SK-N-DZ (cell line): ENCODE results near the gene MORC3. TPM values are rescaled to one million over a fixed set of nuclear protein-coding genes. Genes with fewer than 3 reads are reported as not detected.
"Not testable (repeated sequence)": the region's sequence is repeated elsewhere in the genome, so short reads cannot be mapped to it uniquely, and the experiment has no call there.

Source experiments
- DNase-seq: peaks from one replicate; pipeline ENCODE4 v3.0.0-alpha.2; 2015; ENCODE audit warnings: low spot score
- polyA plus RNA-seq, 2 experiments: library from polyadenylated mRNA; depleted of rRNA; stranded (reverse); fragments of >200 nt; gene quantifications; 2 replicates each; pipeline ENCODE4 v1.2.3, GENCODE V29; 2014

Gene MORC3, protein sequence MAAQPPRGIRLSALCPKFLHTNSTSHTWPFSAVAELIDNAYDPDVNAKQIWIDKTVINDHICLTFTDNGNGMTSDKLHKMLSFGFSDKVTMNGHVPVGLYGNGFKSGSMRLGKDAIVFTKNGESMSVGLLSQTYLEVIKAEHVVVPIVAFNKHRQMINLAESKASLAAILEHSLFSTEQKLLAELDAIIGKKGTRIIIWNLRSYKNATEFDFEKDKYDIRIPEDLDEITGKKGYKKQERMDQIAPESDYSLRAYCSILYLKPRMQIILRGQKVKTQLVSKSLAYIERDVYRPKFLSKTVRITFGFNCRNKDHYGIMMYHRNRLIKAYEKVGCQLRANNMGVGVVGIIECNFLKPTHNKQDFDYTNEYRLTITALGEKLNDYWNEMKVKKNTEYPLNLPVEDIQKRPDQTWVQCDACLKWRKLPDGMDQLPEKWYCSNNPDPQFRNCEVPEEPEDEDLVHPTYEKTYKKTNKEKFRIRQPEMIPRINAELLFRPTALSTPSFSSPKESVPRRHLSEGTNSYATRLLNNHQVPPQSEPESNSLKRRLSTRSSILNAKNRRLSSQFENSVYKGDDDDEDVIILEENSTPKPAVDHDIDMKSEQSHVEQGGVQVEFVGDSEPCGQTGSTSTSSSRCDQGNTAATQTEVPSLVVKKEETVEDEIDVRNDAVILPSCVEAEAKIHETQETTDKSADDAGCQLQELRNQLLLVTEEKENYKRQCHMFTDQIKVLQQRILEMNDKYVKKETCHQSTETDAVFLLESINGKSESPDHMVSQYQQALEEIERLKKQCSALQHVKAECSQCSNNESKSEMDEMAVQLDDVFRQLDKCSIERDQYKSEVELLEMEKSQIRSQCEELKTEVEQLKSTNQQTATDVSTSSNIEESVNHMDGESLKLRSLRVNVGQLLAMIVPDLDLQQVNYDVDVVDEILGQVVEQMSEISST
- polyA plus RNA-seq (2014; cell fraction: cytosol; rRNA removed): 16.7 and 20.8 TPM in 2 replicates
- polyA plus RNA-seq (2014; cell fraction: nucleus; rRNA removed): 22.0 and 22.6 TPM in 2 replicates

DNA sequence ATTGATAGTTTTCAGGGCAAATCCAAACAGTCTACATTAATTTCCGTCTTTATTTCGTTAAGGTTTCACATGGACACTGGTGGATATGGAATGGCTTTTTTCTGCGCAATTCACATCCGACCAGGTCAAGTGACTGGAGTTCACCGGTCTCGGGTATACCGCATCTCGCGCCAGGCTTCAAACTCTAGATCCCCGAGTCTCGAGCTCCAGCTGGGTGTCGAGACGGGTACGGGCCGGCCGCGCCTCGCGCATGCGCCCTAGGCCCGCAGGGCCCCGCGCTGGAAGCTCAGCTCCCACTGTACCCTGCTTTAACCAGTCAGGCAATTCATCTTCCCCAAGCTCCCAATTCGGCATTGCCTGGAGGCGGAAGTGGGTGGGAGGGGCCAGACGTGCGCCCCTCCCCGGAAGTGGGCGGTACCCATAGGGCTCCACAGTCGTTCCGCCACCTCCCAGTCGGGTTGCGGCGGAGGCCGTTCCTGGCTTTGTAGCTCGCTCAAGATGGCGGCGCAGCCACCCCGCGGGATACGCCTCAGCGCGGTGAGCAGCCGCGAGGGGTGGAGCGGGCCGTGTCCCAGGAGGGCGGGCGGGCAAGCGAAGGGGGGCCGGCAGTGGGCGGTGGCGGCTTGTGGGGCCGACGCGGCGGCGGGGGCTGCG is at the start of gene MORC3:
Gene MORC3 (plus strand): TSS at position 431 of the 654 bp plus-strand sequence. CDS start 68 bp downstream, at position 499.
- peak; percentile 98 for DNase-seq

- not testable (repeated sequence) for DNase-seq
These were observed 49.0 kb upstream of the MORC3 start for GRCh38 chr21:36270786-36271695.

GRCh38 chr21:36274128-36274527 is 45.9 kb upstream of the MORC3 start:
- DNase-seq: no peak

DNA sequence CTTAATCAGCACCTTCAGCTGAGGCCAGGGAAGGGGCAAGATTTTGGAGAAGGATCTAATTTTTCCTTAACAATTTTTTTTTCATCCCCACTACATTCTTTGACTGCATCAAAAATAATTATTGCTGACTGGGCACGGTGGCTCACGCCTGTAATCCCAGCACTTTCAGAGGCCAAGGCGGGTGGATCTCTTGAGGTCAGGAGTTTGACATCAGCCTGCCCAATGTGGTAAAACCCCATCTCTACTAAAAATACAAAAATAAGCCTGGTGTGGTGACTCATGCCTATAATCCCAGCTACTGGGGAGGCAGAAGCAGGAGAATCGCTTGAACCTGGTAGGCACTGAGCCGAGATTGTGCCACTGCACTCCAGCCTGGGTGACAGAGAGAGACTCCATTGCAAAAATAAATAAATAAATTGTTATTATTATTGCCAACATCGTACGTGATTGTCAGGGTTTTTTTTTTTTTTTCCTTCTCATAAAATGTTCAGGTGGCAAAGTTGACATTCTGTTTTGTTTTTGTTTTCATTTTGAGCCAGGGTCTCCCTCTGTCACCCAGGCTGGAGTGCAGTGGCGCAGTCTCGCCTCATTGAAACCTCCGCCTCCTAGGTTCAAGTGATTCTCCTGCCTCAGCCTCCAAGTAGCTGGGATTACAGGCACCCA is 37.3 kb upstream of the MORC3 start:
- DNase-seq: no peak

- not testable (repeated sequence) for DNase-seq
These were observed 36.8 kb upstream of the MORC3 start for GRCh38 chr21:36283231-36283622.

DNA sequence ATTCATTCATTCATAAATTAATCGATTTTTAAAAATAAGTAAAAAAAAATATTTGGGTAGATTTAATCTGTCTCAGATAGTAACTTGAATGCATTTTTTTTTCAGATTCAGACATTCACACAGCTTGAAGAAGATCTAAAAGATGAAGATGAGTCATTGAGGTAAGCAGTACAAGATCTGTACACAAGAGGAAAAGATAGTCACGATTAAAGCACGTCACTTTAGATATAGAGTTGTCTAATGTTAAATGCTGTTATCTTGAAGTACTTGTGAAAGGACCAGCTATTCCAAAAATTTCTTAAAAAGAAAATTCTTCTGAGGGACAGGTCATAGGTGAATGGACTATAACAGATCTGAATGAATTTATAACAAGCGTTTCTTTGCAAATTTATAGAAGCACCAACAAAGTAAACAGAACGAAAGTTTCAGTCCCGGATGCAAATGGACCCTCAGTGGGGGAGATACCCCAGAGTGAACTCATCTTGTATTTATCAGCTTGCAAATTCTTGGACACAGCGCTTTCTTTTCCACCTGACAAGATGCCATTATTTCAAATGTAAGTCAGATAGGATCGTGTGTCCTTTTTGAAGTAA is 31.2 kb upstream of the MORC3 start:
- DNase-seq: no peak

- DNase-seq: no peak
These were observed 28.5 kb upstream of the MORC3 start for GRCh38 chr21:36291509-36291908.

DNA sequence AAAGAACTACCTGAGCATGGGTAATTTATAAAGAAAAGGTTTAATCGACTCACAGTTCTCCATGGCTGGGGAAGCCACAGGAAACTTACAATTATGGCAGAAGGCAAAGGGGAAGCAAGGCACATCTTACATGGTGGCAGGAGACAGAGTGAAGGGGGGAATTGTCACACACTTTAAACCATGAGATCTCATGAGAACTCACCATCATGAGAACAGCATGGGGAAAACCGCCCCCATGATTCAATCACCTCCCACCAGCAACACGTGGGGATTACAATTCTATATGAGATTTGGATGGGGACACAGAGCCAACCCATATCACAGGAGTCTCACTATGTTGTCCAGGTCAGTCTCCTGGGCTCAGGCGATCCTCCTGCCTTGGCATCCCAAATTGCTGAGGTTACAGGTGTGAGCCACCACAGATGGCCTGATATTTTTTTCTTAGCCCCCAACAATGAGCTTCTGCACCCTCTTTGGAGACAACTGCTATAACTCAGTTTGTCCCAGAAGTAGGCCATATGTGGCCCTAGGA is 22.5 kb upstream of the MORC3 start:
- no peak for DNase-seq

DNA sequence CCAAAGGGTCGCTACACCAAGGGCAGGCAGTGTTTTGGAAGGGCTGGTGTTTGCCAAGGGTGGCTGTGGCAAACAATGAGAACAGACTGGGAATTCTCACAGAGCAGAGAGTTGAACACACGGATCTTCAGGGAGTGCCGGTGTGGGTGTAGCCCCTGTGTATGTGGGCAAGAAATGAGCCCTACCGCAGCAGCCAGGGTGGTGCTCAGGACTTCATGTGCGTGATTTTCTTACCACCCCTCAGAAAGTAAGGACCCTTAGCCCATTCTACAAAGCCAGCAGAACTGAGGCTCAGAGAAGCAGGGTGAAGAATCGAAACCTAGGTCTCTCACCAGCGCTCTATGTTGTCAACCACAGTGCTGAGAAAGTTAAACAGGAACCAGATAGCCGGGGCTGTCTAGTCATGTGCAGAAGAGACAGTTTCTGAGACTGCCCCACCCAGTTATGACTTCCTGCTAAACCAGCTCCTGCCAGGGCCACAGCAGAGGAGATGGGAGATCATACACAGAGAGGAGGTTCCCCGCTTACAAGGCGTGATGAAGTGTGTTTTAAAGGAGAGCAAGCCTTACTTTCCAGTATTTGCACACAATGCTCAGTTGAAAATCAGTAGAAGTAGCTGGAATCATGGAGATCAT is 21.9 kb upstream of the MORC3 start:
- no peak for DNase-seq

DNA sequence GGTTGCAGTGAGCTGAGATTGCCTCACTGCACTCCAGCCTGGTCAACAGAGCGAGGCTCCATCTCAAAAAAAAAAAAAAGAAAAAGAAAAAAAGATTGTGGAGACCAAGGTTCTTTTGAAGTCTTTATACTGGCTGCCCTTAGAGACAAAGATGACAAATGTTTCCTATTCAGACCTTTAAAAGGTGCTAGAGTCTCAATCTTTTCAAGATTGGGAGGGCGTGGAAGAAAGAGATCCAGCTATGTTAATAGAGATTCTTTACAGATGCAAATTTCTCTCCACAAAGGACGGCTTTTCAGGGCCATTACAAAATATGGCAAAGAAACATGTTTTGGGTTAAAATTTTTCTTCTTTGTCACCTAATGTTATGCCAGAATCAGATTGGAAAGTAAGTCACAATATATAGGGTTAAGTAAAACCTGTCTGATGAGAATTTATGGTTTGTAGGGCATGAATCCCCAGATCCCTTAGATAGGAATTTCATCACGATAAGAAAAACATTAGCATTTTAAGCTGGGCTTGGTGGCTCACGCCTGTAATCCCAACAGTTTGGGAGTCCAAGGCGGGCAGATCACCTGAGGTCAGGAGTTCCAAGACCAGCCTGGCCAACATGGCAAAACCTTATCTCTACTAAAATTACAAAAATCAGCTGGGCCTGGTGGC is 13.0 kb upstream of the MORC3 start:
- no peak for DNase-seq

DNA sequence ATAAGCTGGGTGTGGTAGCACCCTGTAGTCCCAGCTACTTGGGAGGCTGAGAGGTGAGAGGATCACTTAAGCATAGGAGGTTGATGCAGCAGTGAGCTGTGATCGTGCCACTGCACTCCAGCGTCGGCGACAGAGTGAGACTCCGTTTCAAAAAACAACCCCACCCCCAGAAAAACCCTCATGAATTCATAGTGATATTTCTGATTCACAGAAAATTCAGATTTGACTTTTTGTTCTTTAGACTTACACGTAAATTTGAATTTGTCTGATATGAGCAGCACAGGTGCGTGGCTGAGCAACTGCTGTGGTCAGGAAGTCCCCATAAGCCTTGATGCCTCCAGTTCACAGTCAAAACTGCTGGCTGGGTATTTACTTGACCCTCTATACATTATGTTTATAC is 10.0 kb upstream of the MORC3 start:
- no peak for DNase-seq

- DNase-seq: not testable (repeated sequence)
These were observed 6.6 kb upstream of the MORC3 start for GRCh38 chr21:36313446-36313845.

DNA sequence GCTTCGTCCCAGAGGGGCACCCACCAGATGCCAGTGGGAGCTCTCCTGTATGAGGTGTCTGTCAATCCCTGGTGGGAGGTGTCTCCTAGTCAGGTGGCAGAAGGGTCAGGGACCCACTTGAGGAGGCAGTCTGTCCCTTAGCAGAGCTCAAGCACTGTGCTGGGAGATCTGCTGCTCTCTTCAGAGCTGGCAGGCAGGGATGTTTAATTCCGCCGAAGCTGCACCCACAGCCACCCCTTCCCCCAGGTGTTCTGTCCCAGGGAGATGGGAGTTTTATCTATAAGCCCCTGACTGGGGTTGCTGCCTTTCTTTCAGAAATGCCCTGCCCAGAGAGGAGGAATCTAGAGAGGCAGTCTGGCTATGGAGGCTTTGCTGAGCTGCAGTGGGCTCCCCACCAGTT is 4.0 kb upstream of the MORC3 start:
- DNase-seq: not testable (repeated sequence)

- no peak for DNase-seq
These were observed 3.0 kb upstream of the MORC3 start for GRCh38 chr21:36316872-36317484.

DNA sequence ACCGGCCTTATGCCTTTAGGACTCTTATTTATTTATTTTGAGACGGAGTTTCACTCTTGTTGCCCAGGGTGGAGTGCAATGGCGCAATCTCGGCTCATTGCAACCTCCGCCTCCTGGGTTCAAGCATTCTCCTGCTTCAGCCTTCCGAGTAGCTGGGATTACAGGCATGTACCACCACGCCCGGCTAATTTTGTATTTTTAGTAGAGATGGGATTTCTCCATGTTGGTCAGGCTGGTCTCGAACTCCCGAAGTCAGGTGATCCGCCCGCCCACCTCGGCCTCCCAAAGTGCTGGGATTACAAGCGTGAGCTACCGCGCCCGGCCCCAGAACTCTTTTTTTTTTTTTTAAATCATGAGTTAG is 611 bp upstream of the MORC3 start:
- not testable (repeated sequence) for DNase-seq

GRCh38 chr21:36320421-36321324 is 676 bp downstream of the MORC3 start:
- DNase-seq: peak; percentile 66
